DMS153 (cell line): Measurements from ENCODE around the gene EFCAB6.

Experiments used
- DNase-seq: peaks from one replicate; lab custom pipeline; 2025; lab: John Stamatoyannopoulos, UW

EFCAB6 gene

DNA sequence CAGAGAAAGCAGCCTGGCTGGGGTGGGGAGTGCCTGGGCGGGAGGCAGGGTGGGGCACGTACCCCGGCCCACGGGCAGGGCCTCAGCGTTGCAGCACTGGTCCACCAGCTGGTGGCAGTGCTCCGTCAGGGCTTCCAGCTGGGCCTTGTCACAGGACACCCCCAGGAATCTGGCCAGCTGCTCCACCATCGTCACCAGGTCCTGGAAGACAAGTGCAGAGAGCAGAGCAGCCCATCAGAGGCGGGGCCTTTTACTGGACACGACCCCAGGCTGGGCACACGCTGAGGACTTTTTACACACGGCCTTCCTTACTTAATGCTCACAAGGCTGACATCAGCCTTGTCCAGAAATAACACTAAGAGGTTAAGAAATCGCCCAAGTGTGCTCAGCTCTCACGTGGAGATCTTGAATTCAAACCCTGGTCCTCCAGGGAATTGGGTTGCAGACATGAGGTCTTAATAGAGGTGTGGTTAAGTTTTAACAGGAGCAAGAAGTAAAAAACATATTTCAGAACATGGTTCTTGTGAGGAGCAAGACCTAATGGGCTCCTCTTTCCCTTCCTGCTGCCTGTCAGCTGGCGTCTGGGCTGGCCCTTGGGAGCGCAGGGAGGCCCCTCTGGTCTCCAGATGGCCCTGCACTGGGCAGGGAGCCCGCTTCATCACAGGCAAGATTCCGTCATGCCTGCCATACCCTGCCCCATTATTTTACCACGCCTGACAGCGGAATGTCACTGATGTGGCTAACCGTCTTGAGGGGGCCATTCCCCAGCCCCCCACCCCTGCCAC lies 17.1 kb upstream of the EFCAB6 start:
- DNase-seq: no peak

DNA sequence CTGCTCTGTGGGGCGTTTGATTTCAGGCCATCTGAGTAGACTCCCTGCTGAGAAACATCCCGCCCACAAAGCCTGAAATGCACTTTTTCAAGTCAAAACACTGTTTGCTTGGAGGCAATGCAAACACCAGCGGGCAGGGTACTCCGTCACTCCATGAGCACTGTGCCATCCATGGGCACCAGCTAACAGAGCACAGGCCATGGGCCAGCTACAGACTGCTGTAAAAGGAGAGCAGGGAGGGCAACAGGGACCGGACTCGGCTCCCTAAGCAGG lies 16.6 kb upstream of the EFCAB6 start:
- DNase-seq: no peak

DNA sequence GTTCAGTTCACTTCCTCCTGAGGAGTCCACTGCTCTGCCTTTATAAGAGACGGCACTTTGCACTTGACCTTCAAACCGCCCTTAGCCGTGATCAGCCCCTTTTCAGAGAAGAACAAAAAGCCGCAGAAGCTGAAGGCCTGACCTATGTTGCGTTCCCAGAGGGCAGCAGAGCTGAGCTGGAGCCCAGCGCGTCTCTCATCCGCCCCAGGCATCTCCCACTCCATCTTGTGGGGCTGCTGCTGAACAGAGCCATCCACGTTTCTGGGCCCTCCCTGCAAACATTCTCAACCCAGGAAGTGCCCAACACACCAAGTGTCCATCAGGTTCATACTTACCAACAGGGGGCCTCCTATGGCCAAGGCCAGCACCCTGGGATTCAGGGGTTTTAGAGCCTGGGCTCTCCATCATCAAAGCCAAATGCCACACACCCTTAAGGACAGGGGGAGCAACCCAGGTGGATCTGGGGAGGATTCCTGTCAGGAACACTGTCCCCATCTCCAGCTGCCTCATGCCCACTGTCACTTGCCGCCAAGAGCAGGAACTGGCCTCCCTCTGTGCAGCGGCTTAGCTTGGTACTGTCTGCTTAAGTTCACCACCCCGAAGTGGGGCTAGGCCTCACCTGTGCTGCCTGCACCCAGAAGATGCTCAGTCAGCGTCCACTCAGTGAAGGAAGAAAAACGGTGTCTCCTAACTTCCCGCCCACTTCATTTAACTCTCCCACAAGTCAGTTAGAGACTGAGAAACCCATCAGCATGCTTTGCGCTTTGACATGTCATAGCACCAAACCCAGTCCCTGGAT lies 16.0 kb upstream of the EFCAB6 start:
- no peak for DNase-seq

DNA sequence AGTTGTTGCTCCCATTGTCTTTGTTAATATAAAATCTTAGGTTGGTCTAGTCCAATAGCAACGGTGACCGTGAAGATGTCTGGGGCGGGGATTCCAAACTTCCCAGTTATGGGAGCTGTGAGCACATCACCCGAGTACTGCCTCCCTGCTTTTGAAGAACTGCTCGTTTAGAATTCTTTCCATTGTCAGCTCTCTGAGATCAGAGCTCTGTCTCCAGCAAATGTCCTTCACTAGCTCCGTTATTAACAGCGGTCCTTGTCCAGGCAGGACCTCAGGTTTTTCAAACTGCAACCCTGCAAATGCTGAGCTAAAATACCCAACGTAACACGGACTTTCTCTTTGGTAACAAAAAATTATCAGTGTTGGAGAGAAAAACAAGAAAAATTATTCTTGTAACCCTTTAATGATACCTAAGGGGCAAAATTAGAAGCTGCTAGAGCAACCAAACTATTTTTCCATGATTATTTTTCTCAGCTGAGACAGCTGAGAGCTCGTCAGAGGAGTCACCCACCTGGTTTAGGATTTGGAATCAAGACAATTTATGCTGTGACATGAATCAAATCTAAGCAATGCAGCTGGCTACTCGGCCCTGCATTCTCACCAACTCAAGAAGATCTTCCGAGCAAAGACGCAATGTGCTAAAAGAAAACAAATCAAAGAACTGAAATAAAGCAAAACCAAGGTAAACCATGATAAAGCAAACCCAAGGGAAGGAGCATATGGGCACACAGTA lies 15.1 kb upstream of the EFCAB6 start:
- DNase-seq: no peak

DNA sequence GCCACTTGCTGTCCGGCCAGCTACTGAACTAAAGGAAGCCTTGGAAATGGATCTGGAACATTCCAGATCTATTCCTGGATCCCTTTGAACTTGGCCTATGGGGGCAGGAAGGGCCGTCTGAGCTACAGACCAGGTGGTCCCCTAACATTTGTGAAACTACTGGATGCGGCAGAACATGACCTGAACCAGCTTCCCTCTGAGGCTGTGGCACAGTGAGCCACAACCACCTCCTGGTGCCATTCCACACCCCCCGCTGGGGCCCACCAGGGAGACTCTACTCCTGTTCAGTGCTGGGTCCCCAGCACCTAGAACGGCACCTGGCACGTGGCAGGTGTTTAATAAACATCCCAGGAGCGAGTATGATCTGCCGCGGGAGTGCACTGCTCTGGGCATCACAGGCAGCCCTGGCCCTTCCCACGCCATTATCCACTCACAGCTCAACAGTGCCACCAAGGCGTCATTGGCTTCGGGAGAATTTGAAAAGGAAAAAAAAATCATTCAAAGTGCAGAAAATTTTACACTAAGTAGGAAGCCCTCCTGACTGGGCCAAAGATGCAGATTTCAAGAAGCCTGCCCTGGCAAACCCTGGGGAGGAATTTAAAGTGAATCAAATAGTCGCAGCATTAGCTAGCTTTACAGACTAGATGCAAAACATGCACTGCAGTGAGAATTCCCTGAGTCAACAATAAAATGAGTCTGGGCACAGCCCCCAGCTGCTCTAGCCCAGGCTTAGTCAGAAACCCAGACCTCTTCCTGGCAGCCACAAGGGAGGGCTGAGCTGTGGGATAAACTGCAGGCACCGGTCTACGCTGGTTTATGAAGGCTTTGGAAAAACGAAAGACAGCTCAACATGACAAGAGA lies 14.3 kb upstream of the EFCAB6 start:
- DNase-seq: no peak

DNA sequence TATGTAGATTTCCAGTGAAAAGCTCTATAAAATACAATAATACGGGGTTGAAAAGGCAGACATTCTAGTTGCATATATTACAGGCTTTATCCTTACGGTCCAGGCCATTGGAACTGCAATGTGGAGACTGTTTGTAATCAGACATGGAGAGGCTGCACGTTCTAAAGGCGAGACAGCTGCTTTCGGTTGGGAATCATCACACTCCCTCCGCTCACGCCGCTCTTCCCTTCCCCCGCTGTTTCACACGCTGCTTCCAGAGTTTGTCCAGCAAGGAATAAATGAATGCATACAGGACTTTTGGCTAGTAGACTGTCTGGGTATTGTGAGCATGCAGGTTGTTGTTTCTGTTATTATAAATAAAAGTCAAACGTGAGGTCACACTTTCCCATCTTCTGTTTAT lies 13.5 kb upstream of the EFCAB6 start:
- no peak for DNase-seq

DNA sequence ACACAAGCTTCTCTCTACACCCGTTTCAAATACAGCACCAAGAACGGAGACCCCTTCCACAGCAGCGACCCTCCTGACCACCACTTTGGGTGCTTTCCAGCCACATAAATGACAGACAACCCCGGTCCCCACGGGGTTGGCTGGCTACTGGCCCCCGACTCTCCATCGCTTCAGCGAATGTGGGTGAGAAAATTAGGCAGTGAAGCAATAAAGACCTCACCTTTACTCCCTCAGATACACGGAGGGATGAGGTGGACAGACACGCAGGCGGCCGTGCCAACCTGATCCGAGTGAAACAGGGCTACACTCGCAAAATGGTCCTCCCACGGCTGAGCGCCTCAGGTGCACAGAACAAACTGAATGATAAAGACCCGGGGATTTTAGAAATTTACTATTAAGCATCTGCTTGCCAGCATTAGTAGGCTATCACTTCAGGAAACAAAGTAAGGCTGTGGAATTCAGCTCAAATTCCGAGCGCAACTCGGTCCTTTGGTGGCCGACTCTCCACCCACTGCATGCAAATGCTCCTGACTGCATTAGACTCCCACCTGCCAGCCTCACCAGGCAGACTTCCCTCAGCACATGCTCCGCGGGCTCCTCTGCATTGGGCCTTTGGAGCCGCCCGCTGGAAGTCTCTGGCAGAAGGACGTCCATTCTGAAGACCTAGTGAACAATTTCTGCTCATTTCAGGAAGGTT lies 12.8 kb upstream of the EFCAB6 start:
- DNase-seq: no peak

DNA sequence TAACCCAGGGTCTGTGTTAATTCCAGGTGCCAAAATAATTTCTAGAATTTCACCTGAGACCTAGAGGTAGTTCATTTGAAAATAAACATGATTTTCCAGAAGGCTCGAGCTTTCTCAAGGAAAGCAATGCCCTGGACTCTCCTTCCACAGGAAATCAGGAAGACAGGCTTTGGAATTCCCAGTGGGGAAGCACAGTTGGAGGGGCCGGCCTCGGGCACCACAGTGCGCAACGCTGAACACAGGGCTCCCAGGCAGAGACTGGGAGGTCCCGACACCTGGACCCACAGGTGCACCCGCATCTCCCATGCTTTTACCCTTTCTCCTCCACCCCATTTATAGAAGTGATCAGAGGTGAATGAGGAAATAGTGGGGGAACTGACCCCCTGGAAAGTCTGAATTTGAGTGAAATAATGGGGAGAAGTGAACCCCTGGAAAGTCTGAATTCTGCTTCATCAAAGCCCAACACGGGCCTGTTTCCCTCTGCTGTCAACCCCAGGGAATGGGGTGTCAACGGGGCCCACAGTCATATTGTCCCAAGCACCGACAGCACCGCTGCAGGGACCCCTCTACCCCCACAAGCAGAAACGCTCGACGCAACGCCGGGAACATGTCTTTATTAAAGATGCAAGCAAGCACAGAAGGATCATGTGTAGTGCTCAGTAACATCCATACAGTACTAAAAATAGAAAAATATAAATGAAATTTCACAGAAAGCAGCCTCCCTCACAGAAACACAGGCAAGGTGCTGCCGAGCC lies 12.0 kb upstream of the EFCAB6 start:
- DNase-seq: no peak

DNA sequence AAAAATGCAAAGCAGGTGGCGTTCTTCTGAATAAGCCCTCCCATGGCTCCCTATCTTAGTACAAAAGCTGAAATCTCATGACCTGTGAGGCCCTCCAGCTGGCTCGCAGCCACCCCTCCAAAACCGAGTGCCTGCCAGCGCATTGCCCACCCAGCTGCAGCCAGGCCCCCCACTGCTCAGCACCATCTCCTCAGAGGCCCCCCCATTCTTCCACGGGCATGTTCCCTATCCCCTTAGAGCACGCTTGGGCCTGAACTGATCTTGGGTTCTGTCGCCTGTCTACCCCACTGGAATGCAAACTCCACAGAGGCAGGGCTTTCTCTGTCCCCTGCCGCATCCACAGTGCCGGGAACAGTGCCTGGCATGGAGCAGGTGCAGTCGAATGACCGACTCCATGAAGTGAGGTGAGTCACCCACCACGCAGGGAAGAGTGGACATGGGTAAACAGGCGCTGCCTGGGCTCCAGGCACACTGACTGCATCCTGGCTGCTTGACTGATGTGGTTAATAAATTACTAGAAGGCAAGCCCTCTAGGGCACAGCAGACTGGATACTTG lies 11.3 kb upstream of the EFCAB6 start:
- no peak for DNase-seq

DNA sequence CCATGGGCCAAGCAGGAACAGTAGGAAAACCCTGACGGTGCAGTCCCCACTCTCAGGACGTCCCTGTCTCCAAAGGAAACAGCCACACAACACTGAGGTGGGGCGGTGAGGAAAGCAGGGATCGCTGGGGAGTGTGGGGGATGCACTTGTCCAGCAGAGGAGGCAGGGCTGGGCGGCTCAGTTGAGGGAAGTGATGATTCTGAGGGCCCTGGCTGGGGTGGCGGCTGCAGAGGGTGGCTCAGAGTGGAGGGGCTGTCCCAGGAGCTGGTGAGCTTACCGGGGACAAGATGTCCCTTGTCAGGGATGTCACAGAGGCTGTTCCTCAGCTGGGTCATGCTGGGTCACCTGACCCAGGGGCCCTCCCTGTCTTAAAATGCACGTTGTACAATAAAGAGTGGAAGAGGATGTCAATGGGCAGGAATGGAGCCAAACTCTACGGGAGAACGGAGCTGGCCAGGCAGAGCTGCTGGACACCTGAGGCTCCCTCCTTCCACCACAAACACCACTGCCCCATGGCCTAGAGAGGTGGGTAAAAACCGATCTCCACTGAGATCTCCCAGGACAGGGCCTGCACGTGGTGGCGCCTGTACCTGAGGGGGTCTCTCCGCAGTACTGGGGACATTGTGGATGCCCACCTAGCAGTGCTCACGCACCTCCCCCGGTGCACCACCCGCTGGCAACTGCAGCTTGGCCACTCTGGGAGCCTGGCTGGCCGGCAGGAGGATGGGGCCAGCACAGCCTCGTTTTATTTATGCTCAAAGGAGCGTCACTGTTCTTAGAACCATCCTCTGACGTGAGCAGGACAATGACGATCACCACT lies 9.7 kb upstream of the EFCAB6 start:
- no peak for DNase-seq

DNA sequence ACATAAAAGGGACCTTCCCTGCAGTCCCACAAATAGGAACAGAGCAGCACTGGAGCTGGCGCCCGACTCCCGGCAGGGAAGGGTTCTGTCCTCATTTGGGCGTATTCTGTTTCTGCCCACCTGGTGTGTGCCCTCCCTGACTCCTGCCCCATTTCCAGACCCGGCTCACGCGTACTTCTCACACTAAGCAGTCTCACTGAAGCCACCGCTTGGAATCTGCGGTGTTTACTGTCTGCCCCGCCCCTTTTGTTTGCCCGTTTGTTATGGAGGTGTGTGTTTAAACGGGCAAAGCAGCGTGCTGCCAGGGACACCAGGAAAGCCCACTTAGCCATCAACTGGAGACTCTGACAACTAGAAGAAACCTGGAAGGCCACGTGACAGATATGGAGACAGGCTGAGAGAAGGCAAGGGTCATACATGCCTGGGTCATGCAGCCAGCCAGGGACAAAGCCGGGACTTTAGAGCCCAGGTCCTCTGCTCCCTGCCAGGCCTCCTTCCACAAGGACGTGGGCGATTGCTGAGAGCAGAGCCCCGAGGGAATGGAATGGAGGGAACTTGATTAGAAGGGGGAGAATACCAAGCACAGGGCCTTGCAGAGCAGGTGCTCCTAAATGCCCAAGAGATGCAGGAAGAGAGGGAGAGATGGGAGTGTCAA lies 8.7 kb upstream of the EFCAB6 start:
- no peak for DNase-seq

DNA sequence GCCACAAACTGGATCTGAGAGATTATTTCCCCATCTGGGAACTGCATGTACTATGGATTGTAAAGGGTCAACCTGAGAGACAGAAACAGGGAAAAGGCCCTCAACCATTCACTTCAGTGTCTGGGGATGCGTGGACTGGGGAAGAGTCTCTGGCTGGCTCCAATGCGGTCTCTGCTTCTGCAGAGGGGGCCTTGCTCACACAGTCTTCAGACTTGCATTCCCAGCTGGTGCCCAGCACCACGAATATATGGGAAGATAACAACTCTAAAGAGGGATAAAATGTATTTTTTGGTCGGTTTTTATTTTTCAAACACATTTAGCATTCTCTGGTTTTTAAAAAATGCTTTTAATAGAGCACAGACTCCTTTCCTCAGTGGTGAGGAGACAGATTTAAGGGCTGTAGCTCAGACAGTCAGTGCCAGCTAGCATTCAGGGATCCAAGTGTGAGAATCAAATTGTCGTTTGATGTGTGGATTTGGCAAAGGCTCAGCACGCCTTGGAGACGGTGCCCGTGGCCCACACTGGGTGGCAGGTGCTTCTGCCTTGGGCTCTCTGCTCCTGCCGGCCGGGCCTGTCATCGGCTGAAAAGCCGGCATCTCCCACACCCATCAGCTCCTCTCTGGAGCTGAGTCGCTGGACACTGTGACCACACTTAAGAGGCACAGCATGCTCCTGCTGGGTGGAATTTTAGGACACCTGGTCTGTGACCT lies 8.0 kb upstream of the EFCAB6 start:
- DNase-seq: no peak

DNA sequence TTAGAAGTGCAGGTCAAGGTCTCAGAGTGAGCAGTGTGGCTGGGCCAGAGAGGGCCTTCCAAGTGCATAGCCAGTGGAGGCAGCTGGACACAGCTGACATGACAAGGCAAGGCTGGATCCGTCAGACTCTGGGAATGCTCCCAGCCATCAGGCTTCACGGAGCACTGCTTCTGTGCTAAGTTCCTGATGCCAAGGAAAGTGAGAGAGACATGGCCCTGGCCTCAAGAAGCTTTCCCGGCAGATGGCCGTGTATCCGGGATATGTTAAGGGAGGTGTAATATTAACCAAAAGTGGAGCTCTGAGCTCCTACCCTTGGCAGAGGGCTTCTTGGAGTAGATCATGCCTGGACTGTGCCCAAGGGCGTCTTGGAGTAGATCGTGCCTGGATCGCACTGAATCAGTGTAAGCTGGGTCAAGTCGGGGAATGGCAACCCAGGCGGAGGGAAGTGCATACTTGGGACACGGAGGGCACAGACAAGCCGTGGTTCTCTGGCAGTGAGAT lies 7.4 kb upstream of the EFCAB6 start:
- DNase-seq: no peak

DNA sequence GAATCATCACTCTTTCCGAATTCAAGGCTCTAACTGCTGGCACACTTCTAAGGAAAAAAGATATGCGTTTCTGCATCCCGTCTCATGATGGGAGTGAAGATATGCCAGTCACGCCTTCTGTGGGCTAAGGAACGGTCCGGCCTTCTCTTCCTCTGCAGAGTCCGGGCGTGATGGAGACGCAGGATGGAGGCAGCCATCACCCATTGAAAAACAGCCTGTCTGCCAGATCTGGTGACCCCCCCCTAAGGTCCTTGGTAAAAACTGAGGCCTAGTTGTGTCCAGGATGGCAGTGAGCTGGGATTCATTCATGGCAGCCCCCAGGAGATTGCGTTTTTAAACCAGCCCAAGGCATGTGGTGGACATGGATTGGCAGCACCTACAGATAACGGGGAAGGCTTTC lies 6.9 kb upstream of the EFCAB6 start:
- no peak for DNase-seq

DNA sequence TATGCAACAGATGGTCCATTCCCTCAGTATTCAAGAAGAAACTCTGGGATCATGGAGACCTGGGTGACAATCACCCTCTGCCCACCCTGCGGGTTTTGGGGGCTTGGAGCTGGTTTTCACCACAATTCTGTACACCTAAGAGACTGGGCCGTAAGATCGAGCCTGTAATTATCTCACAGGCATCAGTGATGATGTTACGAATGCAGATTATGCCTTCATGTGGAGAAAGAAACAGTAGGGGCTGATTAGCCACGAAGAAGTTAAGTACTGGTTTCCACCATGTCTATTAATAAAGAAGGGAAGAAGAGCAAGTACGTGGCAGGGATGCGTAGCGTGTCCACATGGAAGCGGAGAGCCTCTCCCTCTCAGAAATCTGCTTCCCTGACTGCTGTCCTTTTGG lies 5.3 kb upstream of the EFCAB6 start:
- no peak for DNase-seq

DNA sequence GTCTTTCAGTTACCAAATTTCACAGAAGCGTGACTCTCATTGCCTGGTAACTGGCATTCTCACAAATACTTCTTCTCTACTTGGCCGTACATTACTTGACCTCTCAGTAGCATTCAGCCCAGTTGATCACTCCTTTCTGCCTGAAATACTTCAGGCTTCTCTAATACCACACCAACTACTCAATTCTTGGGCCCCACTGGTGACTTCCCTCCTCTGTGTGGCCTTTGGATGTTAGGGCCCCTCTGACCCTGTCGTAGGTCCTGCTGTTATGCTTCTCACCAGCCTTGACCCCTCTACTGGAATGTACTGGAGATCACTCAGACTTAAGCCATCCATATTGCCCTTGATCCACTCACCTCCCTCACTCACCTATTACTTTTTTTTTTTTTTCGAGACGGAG lies 2.2 kb upstream of the EFCAB6 start:
- no peak for DNase-seq

DNA sequence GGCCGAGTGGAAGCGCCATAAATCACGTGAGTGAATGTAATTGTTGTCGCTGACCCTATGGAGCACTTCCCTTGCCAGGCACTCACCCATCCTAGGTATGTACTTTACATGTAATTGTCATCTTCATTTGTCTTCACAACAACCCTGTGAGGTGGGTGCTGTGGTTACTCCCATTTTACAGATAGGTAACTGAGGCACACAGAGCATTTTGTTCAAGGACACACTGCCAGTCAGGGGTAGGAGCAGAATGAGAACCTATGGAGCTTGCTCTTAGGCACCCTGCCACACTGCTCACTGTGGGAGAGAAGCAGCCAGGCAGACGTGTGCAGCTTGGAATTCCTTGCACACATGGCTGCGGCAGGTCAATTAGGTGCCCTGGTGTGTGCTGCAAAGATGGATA lies 785 bp upstream of the EFCAB6 start:
- no peak for DNase-seq

DNA sequence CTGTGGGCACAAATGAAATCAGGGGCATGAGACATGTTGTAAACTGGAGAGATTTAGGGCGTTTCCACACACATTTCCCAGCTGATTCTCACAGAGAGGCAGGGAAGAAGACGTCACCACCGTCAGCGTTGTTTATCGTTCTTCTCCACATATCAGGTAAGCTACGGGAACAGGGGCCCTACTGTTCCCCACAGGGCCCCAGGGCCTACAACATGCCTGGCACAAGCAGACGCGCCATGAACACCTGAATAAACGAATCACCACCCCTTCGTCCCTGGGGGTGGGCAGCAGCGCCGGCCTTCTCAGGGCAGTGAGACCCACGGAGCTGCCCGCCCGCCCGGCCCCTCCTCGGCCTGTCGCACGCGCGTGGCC lies 342 bp downstream of the EFCAB6 start:
- DNase-seq: no peak
